ENCODE results near the gene NHSL2. TPM values are rescaled to one million over a fixed set of nuclear protein-coding genes. Genes with fewer than 3 reads are reported as not detected.
"Not testable (repeated sequence)": the region's sequence is repeated elsewhere in the genome, so short reads cannot be mapped to it uniquely, and the experiment has no call there.

NHSL2 gene
- total and polyA plus RNA-seq, 7 donors: 0.30 to 4.4 (median 1.9) TPM

- DNase-seq: no peak
- intact Hi-C loops (cut with DNase I): no loop called here
These were observed 37.8 kb upstream of the NHSL2 start for GRCh38 chrX:71872542-71873458.

GRCh38 chrX:71873459-71873833 is 37.2 kb upstream of the NHSL2 start:
- intact Hi-C loops (cut with DNase I): no loop called here

More at GRCh38 chrX:71872542-71873458, 37.8 kb upstream of the NHSL2 start:
- Histone ChIP-seq H3K4me1 (no peaks in the 10 kb centered on the region), H3K27me3 (ENCODE audit: insufficient read depth in 3 of 3, low read length in 2 of 3) (peaks cover 0 to 26% (median 0%) of the 10 kb centered on the region in 3 donors), H3K27ac (no peak overlapping the region), H3K4me3 (no peak overlapping the region), H3K9me3 (no peaks in the 10 kb centered on the region), H3K36me3 (ENCODE audit: insufficient read depth in 1 of 2, low read depth in 1 of 2) (no peaks in the 10 kb centered on the region)
- WGBS, 3 donors: 88 to 91% (median 90%) methylated on average over 32 to 52 of the region's 53 CpGs
- no peak for TF ChIP-seq CTCF (IDR thresholded peaks at IDR 0.05)
- ATAC-seq: no peak

GRCh38 chrX:71876841-71877240 is 33.8 kb upstream of the NHSL2 start:
- H3K36me3 ChIP-seq (ENCODE audit: insufficient read depth in 1 of 2, low read depth in 1 of 2); DNase-seq; H3K27ac ChIP-seq; ATAC-seq; H3K4me3 ChIP-seq; H3K4me1 ChIP-seq; intact Hi-C loops (cut with DNase I); H3K9me3 ChIP-seq: not testable (repeated sequence)
- peaks cover 0 to 21% (median 0%) of the 10 kb centered on the region in 3 donors for H3K27me3 ChIP-seq (ENCODE audit: insufficient read depth in 3 of 3, low read length in 2 of 3)
- WGBS, 3 donors: 95 to 100% (median 97%) methylated on average over 3 to 28 of the region's 32 CpGs

More at GRCh38 chrX:71873459-71873833, 37.2 kb upstream of the NHSL2 start:
- 87 to 94% (median 91%) methylated on average over 11 to 12 of the region's 12 CpGs for WGBS, 3 donors
- no peak for DNase-seq
- no peak for ATAC-seq
- no peak overlapping the region for H3K27ac ChIP-seq
- H3K4me1 ChIP-seq: no peaks in the 10 kb centered on the region
- H3K4me3 ChIP-seq: no peak overlapping the region
- H3K27me3 ChIP-seq (ENCODE audit: insufficient read depth in 3 of 3, low read length in 2 of 3): peaks cover 0 to 23% (median 0%) of the 10 kb centered on the region in 3 donors
- no peaks in the 10 kb centered on the region for H3K9me3 ChIP-seq
- TF ChIP-seq CTCF (IDR thresholded peaks at IDR 0.05): no peak
- H3K36me3 ChIP-seq (ENCODE audit: insufficient read depth in 1 of 2, low read depth in 1 of 2): no peaks in the 10 kb centered on the region

- no peak overlapping the region for H3K27ac ChIP-seq
- H3K27me3 ChIP-seq (ENCODE audit: insufficient read depth in 3 of 3, low read length in 2 of 3): no peaks in the 10 kb centered on the region
- 71 to 78% (median 72%) methylated on average over 3 of the region's 3 CpGs for WGBS, 3 donors
- no peaks in the 10 kb centered on the region for H3K9me3 ChIP-seq
- ATAC-seq: no peak
- TF ChIP-seq CTCF (IDR thresholded peaks at IDR 0.05): no peak
- intact Hi-C loops (cut with DNase I): no loop called here
- no peak for DNase-seq
- H3K4me3 ChIP-seq: no peak overlapping the region
- no peaks in the 10 kb centered on the region for H3K36me3 ChIP-seq (ENCODE audit: insufficient read depth in 1 of 2, low read depth in 1 of 2)
- no peaks in the 10 kb centered on the region for H3K4me1 ChIP-seq
These were observed 25.5 kb upstream of the NHSL2 start for GRCh38 chrX:71885099-71885498.

GRCh38 chrX:71895607-71896006 is 15.0 kb upstream of the NHSL2 start:
- intact Hi-C loops (cut with DNase I): no loop called here
- Histone ChIP-seq H3K36me3 (ENCODE audit: insufficient read depth in 1 of 2, low read depth in 1 of 2) (no peaks in the 10 kb centered on the region), H3K27me3 (ENCODE audit: insufficient read depth in 3 of 3, low read length in 2 of 3) (peaks cover 0 to 11% (median 0%) of the 10 kb centered on the region in 3 donors), H3K9me3 (no peaks in the 10 kb centered on the region), H3K4me1 (no peaks in the 10 kb centered on the region), H3K27ac (no peak overlapping the region), H3K4me3 (no peak overlapping the region)
- DNase-seq (no peak), ATAC-seq (no peak)
- TF ChIP-seq CTCF (IDR thresholded peaks at IDR 0.05): no peak
